CD4-positive, alpha-beta T cell treated with Interleukin-15 for 4 hours (primary cell): Measurements from ENCODE around the gene CALCOCO1.
"Not testable (repeated sequence)": the region's sequence is repeated elsewhere in the genome, so short reads cannot be mapped to it uniquely, and the experiment has no call there.

Experiments
- DNase-seq: peaks from one replicate; pipeline ENCODE4 v3.0.0-alpha.2; 2020; ENCODE audit warnings: low spot score

The CALCOCO1 gene

GRCh38 chr12:53733807-53734200, 6.6 kb upstream of the CALCOCO1 start:
- no peak for DNase-seq

GRCh38 chr12:53733051-53733806, 6.0 kb upstream of the CALCOCO1 start:
- no peak for DNase-seq

GRCh38 chr12:53729644-53730043, 2.4 kb upstream of the CALCOCO1 start:
- no peak for DNase-seq

- no peak for DNase-seq
These were observed 954 bp upstream of the CALCOCO1 start for GRCh38 chr12:53728206-53728605.

- no peak for DNase-seq
These were observed 324 bp downstream of the CALCOCO1 start for GRCh38 chr12:53726946-53727309.

- DNase-seq, result no peak
These were observed 911 bp downstream of the CALCOCO1 start for GRCh38 chr12:53726341-53726740.

GRCh38 chr12:53725824-53726223, 1.4 kb downstream of the CALCOCO1 start:
- DNase-seq, result no peak

GRCh38 chr12:53722450-53723041, 4.7 kb downstream of the CALCOCO1 start:
- no peak for DNase-seq

GRCh38 chr12:53720946-53721345, 6.3 kb downstream of the CALCOCO1 start:
- DNase-seq, result no peak

GRCh38 chr12:53719649-53720048, 7.6 kb downstream of the CALCOCO1 start:
- no peak for DNase-seq

- not testable (repeated sequence) for DNase-seq
These were observed 8.7 kb downstream of the CALCOCO1 start for GRCh38 chr12:53718567-53718966.

- no peak for DNase-seq
These were observed 9.9 kb downstream of the CALCOCO1 start for GRCh38 chr12:53717319-53717718.

GRCh38 chr12:53714004-53714403, 13.2 kb downstream of the CALCOCO1 start:
- DNase-seq, result no peak

GRCh38 chr12:53713516-53713915, 13.7 kb downstream of the CALCOCO1 start:
- DNase-seq, result no peak

GRCh38 chr12:53712059-53712643, 15.1 kb downstream of the CALCOCO1 start:
- no peak for DNase-seq

GRCh38 chr12:53710091-53710490, 17.2 kb downstream of the CALCOCO1 start:
- DNase-seq, result no peak

- DNase-seq, result no peak
These were observed 17.6 kb downstream of the CALCOCO1 start for GRCh38 chr12:53709671-53710070.

- no peak for DNase-seq
These were observed 21.2 kb downstream of the CALCOCO1 start for GRCh38 chr12:53706080-53706479.

- DNase-seq, result no peak
These were observed 23.5 kb downstream of the CALCOCO1 start for GRCh38 chr12:53703756-53704155.

- DNase-seq, result peak; percentile 75
These were observed 25.6 kb downstream of the CALCOCO1 start for GRCh38 chr12:53701518-53702264.

GRCh38 chr12:53700567-53700966, 26.7 kb downstream of the CALCOCO1 start:
- DNase-seq, result no peak

GRCh38 chr12:53699678-53700025, 27.6 kb downstream of the CALCOCO1 start:
- no peak for DNase-seq
